Forelimb muscle (tissue), 1 donor: Measurements from ENCODE around the gene SHANK3. TPM values are rescaled to one million over a fixed set of nuclear protein-coding genes. Genes with fewer than 3 reads are reported as not detected.

Experiments used
- DNase-seq: peaks from one replicate; pipeline ENCODE4 v3.0.0-alpha.2; 2013; ENCODE audit warnings: low read depth
- polyA plus RNA-seq: library from polyadenylated mRNA; unstranded; fragments of 120-200 nt; gene quantifications from one replicate; pipeline ENCODE4 v1.2.1, GENCODE V29; 2013; ENCODE audit not compliant: insufficient read length

The SHANK3 gene
- polyA plus RNA-seq, 1 donor = 17.8 TPM

GRCh38 chr22:50678218-50678650 lies 5.6 kb downstream of the SHANK3 start:
- no peak for DNase-seq

DNA sequence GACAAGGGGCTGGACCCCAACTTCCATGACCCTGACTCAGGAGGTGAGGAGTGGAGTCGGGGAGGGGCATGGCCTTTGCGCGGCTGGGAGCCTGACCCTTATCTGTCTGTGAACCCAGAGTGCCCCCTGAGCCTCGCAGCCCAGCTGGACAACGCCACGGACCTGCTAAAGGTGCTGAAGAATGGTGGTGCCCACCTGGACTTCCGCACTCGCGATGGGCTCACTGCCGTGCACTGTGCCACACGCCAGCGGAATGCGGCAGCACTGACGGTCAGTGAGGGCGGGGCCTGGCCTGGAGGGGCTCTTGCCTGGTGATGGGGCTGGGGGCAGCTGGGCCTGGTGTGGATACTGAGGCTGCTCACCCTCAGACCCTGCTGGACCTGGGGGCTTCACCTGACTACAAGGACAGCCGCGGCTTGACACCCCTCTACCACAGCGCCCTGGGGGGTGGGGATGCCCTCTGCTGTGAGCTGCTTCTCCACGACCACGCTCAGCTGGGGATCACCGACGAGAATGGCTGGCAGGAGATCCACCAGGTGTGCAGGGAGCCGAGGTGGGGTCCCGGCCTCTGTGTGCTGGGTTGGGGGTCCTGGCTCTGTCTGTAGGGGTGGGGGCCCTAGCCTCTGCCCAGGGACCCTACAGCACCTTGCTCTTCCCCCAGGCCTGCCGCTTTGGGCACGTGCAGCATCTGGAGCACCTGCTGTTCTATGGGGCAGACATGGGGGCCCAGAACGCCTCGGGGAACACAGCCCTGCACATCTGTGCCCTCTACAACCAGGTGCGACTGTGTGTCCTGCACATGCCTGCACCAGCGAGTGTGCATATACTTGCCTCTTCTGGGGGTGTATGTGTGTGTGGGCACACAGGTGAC lies 6.3 kb downstream of the SHANK3 start:
- no peak for DNase-seq

DNA sequence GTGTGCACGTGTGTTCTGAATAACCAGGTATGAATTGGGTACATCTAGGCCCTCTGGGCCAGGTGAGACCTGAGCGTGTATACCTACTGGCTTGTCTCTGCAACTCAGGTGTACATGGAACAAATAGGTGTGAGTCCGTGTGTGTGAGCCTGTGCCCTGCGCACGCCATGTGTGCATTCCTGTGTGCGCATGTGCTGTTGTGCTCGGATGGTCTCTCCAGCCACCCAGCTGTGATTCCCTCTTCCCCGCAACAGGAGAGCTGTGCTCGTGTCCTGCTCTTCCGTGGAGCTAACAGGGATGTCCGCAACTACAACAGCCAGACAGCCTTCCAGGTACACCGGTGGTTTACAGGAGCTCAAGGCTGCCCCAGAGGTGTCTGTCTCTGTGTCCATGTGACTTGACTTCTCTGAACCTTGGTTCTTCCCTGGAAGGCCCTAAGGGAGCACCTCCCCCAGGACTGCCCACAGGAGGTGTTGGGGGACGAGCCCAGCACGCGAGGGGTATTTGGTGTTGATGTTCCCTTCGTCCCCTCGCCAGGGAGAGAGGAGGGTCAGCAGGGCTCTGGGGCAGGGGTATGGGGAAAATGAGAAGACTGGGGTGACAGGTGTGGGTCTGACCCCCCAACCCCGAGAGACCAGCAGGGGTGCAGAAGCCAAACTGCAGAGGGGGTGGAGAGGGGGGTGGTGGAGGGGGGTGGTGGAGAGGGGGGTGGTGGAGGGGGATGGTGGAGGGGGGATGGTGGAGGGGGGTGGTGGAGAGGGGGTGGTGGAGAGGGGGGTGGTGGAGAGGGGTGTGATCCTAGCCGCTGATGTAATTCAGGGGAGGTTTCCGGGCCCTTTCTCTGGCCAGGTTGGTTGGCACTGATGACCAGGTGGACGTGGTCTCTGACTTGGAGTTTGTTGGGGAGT lies 10.7 kb downstream of the SHANK3 start:
- DNase-seq = no peak

DNA sequence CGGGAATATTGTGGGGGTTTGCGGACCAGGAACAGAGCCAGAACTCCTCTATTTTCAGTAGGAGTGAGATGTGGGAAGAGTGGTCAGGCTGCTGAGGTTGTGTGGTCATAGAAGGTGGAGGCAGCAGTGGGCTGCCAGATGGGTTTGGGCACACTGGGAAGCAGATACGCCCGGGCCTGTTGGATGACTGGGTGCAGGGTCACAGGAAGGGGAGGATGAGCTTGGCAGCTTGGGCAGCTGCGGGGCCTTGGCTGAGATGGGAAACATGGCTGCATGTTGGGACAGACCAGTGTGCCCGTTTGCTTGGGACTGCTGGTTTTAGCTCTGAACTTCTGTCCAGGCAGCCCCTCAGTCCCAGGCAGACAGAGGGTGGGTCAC lies 11.4 kb downstream of the SHANK3 start:
- no peak for DNase-seq

DNA sequence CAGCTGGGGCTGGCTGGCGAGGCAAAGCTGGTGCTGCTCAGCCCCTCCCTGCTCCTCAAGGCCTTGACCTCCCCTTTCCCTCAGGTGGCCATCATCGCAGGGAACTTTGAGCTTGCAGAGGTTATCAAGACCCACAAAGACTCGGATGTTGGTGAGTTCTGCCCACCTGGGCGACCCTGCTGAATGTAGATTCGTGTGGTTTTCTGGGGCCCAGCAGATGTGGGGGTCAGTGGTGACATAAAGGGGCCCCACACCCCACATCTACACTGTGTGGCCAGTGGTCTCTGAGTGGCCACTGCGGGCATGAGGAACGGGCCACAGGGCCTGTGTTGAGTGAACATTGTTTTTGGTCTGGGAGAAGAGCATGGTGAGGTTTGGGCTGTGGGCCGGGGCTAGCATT lies 11.9 kb downstream of the SHANK3 start:
- DNase-seq = no peak

DNA sequence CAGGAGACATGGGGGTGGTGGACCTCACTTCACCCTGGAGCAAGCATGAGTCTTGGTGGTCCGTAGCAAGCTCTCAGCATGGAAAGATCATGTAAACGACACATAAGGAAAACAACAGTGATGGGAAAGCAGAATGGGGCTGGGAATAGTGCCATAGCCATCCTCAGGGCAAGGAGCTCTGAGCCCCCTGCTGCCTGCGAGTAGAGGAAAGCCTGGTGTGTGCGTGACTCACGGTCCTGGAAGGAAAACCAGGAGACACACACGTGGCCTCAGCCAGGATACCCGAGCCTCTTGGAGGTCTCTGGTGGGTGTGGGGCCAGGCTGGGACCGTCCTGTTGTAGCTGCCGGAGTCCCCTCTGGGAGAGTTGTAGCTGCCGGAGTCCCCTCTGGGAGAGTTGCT lies 12.4 kb downstream of the SHANK3 start:
- no peak for DNase-seq

DNA sequence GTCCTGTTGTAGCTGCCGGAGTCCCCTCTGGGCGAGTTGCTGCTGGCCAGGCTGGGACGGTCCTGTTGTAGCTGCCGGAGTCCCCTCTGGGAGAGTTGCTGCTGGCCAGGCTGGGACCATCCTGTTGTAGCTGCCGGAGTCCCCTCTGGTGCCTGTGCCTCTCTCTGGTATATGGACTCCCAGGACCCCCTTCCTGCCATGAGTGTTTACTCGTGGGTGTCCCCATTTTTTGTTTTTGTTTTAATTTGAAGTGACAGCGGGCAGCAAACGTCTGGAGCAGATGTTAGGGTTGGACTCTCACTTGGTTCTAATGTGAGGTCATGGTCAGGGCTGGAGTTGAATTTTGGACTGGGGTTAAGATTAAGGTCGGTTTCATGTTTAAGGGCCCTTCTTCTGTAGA lies 14.2 kb downstream of the SHANK3 start:
- no peak for DNase-seq

GRCh38 chr22:50687829-50688228 lies 15.2 kb downstream of the SHANK3 start:
- no peak for DNase-seq

DNA sequence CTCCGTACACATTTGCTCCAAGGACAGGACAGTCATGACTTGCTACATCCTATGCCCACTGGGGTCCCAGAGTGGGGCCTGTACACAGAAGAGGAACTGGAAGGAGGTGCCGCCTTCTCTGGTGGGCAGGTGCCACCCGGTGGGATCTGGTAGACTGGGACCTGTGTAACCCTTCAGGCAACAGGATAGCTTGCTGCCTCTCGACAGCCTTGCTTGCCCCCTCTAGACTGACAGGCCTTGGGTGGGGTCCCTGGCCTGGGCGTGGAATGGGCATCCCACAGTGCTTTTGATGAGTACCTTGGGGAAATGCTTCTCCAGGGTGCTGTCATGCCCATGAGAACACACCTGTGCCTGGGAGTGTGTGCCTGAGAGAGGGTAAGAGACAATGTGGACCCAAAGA lies 15.8 kb downstream of the SHANK3 start:
- DNase-seq = no peak

DNA sequence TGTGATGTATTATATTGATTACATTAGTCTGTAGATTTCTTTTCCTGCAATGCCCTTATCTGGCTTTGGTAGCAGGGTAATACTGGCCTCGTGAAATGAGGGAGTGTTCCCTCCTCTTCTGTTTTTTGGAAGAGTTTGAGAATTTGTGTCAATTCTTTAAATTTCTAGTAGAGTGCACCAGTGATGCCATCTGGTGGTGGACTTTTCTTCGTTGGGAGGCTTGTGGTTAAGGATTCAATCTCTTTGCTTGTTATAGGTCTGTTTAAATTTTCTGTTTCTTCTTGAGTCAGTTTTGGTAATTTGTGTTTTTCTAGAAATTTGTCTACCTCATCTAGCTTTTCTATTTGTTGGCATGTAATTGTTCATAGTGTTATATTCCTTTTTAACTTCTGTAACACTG lies 18.9 kb downstream of the SHANK3 start:
- DNase-seq = no peak

DNA sequence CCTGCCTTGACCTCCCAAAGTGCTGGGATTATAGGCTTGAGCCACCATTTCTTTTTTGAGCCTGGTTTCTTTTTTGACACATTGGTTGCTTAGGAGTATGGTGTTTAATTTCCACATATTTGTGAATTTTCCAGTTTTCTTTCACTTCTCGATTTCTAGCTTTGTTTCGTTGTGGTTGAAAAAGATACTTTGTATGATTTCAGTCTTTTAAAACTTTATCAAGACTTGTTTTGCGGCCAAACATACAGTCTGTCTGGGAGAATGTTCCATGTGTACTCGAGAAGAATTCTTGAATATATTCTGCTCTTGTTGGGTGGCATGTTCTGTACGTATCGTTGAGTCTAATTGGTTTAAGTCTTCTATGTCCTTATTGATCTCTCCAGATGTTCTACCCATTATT lies 20.8 kb downstream of the SHANK3 start:
- no peak for DNase-seq

DNA sequence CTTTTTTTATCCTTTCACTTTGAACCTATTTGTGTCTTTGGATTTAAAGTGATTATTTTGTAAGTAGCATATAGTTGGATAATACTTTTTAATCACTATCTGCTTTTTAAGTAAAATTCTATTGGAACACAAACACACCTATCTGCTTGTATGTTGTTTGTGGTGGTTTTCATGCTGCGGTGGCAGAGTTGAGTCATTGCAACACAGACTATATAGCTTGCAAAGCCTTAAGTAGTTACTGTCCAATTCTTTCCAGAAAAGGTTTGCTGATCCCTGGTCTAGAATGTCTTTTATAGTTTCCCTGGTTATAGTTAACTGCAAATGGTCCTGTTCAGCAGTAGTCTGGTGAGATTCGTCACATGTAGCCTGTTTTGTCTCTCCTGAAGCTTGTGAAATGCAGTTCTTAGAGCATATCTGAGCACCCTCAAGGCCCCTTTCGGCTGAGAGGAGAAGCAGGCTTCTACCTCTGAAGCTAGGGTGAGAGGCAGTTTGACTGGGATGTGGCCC lies 21.5 kb downstream of the SHANK3 start:
- no peak for DNase-seq

DNA sequence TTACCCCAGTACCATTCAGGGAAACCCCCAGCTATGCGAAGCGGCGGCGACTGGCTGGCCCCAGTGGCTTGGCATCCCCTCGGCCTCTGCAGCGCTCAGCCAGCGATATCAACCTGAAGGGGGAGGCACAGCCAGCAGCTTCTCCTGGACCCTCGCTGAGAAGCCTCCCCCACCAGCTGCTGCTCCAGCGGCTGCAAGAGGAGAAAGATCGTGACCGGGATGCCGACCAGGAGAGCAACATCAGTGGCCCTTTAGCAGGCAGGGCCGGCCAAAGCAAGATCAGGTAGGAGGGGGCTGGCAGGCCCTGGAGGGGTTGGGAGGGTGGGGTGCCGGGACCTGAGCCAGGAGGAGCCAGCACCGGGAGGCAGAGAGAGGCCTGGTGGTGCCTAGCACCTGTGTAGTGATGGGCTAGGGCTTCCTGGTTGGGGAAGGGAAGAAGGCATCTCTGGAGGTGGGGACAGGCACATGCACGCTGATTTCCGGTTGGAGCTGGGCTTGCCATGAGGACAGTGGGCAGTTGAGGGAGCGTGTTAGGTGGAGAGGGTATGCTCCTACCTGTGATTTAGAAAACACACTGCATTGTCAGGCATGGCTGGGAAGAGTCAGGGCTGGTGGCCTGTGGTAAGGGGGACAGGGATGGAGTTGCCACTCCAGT lies 22.3 kb downstream of the SHANK3 start:
- no peak for DNase-seq

DNA sequence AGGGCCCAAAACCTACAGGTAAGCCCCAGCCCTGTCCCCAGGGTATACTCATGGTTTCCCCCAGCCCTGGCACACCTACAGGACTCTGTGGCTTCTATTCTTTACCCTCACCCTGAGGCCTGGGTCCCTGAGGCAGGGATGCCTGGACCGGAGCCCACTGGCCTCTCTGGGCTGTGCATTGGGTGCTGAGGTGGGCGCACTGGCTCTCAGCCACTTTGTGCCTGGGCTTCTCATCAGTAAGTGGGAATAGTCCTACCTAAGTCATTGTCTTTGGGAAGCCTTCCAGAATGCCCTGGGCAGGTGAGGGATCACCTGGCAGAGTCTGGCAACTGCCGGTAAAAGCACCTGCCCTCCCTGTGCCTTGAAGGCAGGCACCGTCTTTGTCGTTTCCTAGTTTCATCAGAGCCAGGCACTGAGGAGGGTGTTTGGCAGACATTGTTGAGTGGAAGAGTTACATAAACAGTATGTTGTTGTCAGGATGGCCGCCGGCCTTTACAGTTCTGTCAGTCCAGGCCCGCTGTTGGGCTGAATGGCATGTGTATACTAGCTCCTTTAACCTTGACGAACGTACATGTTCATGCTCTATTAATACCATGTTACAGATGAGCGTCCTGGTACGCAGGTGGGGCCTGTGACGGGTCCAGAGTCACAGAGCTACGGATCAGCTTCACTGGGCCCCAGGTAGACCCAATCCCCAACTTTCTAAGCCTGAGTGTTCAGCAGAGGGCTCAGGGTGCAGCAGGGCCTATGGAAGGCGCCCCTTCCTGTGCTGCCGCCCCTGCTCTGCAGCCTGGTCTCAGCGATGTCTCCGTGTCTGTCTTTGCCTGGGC lies 23.0 kb downstream of the SHANK3 start:
- DNase-seq = no peak

- no peak for DNase-seq
These were observed 23.7 kb downstream of the SHANK3 start for GRCh38 chr22:50696251-50696798.

DNA sequence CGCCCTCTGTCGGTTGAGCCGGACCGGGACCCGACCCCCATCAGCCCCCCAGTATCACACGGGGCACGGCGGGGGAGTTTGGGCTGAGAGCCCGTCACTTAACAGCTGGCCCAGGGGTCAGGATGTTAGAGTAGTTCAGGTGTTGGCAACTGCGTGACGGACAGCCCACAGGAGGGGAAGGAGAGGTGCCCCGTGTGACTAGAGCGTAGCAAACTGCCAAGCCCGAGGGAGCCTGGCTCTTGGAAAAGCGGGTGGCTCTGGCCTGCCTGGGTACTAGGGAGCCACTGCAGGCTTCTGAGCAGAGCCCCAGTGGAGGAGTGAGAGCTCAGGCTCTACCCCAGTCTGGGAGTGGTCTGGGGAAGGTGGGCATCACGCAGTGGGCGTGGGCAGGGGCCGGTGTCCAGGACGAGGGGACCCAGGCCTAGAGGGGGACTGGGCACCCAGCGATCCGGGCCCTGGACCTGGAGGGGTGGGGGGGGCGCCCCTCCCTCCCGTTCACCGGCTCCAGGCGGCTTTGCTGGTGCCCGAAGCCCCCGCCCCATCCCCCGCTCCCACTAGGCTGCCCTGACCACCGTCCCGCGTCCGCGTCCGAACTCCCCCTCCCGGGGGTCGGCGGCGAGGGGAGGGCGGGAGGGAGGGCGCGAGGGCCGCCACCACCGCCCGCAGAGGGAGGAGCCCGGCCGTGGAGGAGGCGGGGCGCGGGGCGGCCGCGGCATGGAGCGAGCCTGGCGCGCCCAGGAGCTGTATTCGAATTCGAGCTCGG lies 24.4 kb downstream of the SHANK3 start:
- DNase-seq = no peak

GRCh38 chr22:50697667-50698506 lies 25.3 kb downstream of the SHANK3 start:
- no peak for DNase-seq

DNA sequence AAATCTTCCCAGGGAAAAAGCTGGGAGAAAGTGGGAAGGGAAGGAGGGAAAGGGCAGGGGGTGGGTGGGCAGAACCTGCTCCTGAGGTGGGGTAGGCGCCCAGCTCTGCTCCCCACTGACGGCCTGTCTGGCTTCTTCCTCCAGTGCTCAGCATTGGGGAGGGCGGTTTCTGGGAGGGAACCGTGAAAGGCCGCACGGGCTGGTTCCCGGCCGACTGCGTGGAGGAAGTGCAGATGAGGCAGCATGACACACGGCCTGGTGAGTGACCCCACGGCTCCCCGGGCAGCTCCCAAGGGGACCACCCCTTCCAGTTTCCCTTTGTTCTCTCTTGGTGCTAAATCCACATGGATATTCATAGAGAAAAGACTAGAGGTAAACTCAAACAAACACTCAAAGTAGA lies 25.9 kb downstream of the SHANK3 start:
- no peak for DNase-seq
